ENCODE data around the gene TRIM54.

DNA sequence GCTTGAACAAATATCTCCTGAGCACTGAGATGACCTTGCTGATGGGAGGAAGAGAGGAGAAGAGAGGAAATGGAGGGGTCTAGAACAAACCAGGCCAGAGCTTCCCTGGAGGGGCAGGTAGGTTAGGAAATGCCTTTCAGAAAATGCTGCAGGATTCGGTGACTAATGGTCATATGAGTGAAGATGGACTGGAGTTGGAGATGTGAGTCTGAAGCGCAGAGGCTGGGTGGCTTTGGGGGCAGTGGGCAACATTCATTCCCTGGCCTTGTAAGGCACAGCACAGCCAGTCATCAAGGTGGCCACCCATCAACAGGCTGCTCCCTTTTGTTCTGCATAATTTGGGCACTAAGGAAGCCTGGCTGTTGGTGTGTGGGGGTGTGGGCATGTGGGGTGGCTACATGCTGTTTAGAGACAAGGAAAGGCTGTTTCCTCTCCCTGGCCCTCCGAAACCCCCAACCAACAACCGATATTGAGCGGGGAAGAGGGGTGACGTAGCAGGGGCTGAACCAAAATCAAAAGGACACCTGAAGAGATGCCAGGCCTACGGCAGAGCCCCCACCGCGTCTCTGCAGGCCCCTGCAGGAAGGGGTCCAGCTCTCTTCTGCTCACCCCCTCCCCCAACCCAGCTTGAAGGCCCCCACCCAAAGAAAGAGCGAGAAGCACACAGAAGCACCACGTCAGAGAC, 20.8 kb upstream of the TRIM54 start:
- TF ChIP-seq CTCF (IDR thresholded peaks at IDR 0.05) (no peak), STAT6 (CRISPR knock-in tag; conservative IDR thresholded peaks at IDR 0.05; ENCODE audit: low read depth) (no peak), JAZF1 (CRISPR knock-in tag; IDR thresholded peaks at IDR 0.05) (no peak), JUN (CRISPR knock-in tag; IDR thresholded peaks at IDR 0.05) (no peak), HMGXB4 (CRISPR knock-in tag; IDR thresholded peaks at IDR 0.05) (no peak), PRDM15 (CRISPR knock-in tag; IDR thresholded peaks at IDR 0.05) (no peak), KAT7 (CRISPR knock-in tag; IDR thresholded peaks at IDR 0.05; ENCODE audit: borderline replicate concordance) (no peak), FOXP1 (CRISPR knock-in tag; IDR thresholded peaks at IDR 0.05; ENCODE audit: borderline replicate concordance) (no peak), TCF7 (CRISPR knock-in tag; IDR thresholded peaks at IDR 0.05; ENCODE audit: low read depth) (no peak), AFF4 (CRISPR knock-in tag; IDR thresholded peaks at IDR 0.05; ENCODE audit: borderline replicate concordance) (no peak)
- TF ChIP-seq, protein P1, sequence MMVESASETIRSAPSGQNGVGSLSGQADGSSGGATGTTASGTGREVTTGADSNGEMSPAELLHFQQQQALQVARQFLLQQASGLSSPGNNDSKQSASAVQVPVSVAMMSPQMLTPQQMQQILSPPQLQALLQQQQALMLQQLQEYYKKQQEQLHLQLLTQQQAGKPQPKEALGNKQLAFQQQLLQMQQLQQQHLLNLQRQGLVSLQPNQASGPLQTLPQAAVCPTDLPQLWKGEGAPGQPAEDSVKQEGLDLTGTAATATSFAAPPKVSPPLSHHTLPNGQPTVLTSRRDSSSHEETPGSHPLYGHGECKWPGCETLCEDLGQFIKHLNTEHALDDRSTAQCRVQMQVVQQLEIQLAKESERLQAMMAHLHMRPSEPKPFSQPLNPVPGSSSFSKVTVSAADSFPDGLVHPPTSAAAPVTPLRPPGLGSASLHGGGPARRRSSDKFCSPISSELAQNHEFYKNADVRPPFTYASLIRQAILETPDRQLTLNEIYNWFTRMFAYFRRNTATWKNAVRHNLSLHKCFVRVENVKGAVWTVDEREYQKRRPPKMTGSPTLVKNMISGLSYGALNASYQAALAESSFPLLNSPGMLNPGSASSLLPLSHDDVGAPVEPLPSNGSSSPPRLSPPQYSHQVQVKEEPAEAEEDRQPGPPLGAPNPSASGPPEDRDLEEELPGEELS (CRISPR knock-in tag; IDR thresholded peaks at IDR 0.05) = no peak
- TF ChIP-seq, protein P2, sequence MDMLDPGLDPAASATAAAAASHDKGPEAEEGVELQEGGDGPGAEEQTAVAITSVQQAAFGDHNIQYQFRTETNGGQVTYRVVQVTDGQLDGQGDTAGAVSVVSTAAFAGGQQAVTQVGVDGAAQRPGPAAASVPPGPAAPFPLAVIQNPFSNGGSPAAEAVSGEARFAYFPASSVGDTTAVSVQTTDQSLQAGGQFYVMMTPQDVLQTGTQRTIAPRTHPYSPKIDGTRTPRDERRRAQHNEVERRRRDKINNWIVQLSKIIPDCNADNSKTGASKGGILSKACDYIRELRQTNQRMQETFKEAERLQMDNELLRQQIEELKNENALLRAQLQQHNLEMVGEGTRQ (CRISPR knock-in tag; IDR thresholded peaks at IDR 0.05) = no peak
